Neural progenitor cell (in vitro differentiated cells): ENCODE data around the gene TACC3. TPM values are rescaled to one million over a fixed set of nuclear protein-coding genes. Genes with fewer than 3 reads are reported as not detected.

Experiments used
- DNase-seq: peaks from one replicate; pipeline ENCODE4 v3.0.0-alpha.2; 2016; ENCODE audit warnings: low spot score
- H2AFZ ChIP-seq: fragments of 200-600 bp; sonication (generic); replicated peaks from 2 replicates; pipeline ENCODE4 v1.6.1; 2016; ENCODE audit warnings: antibody characterized with exemption
- H3F3A ChIP-seq: fragments of 200-600 bp; sonication (generic); 2 replicates; pipeline ENCODE4 v1.6.1; 2016; ENCODE audit warnings: antibody characterized with exemption, low read depth
- H3K27ac ChIP-seq: fragments of 200-600 bp; sonication (generic); 2 replicates; pipeline ENCODE4 v1.5.1; 2016; ENCODE audit warnings: mild to moderate bottlenecking
- H3K27me3 ChIP-seq: fragments of 200-600 bp; sonication (generic); 2 replicates; pipeline ENCODE4 v1.6.1; 2016; ENCODE audit warnings: mild to moderate bottlenecking, moderate library complexity
- H3K36me3 ChIP-seq: fragments of 200-600 bp; sonication (generic); 2 replicates; pipeline ENCODE4 v1.5.1; 2016
- H3K4me1 ChIP-seq: fragments of 200-600 bp; sonication (generic); 2 replicates; pipeline ENCODE4 v1.6.1; 2016; ENCODE audit warnings: mixed run types
- H3K4me2 ChIP-seq: fragments of 200-600 bp; sonication (generic); 2 replicates; pipeline ENCODE4 v1.6.1; 2016
- H3K4me3 ChIP-seq: fragments of 200-600 bp; sonication (generic); 2 replicates; pipeline ENCODE4 v1.5.1; 2016
- H3K79me2 ChIP-seq: fragments of 200-600 bp; sonication (generic); 2 replicates; pipeline ENCODE4 v1.6.1; 2016; ENCODE audit warnings: low read depth
- H3K9ac ChIP-seq: fragments of 200-600 bp; sonication (generic); 2 replicates; pipeline ENCODE4 v1.6.1; 2016
- H3K9me3 ChIP-seq: fragments of 200-600 bp; sonication (generic); 2 replicates; pipeline ENCODE4 v1.5.1; 2016; ENCODE audit warnings: low read depth
- H4K20me1 ChIP-seq: fragments of 200-600 bp; sonication (generic); 2 replicates; pipeline ENCODE4 v1.6.1; 2016; ENCODE audit warnings: low read depth
- H3K27ac Mint-ChIP-seq: 3 replicates; pipeline ENCODE4 v1.8.0; 2021; ENCODE audit warnings: mixed read lengths
- H3K27me3 Mint-ChIP-seq: 2 replicates; pipeline ENCODE4 v1.8.0; 2022; ENCODE audit warnings: low read depth, mild to moderate bottlenecking, inconsistent platforms, moderate library complexity, mixed read lengths; ENCODE audit not compliant: insufficient read depth
- H3K36me3 Mint-ChIP-seq: 3 replicates; pipeline ENCODE4 v1.8.0; 2021; ENCODE audit warnings: mixed read lengths
- H3K4me1 Mint-ChIP-seq: 3 replicates; pipeline ENCODE4 v1.8.0; 2021; ENCODE audit warnings: mixed read lengths
- H3K4me3 Mint-ChIP-seq: 3 replicates; pipeline ENCODE4 v1.8.0; 2021; ENCODE audit warnings: mild to moderate bottlenecking, moderate library complexity, mixed read lengths
- H3K9me3 Mint-ChIP-seq: 3 replicates; pipeline ENCODE4 v1.8.0; 2020; ENCODE audit warnings: mixed read lengths
- CTCF ChIP-seq: fragments of 200-600 bp; sonication (generic); IDR thresholded peaks from 2 replicates; pipeline ENCODE4 v1.5.1; 2017; ENCODE audit warnings: antibody characterized with exemption, mild to moderate bottlenecking
- EZH2 ChIP-seq: fragments of 200-600 bp; sonication (generic); IDR thresholded peaks from 2 replicates; pipeline ENCODE4 v1.6.1; 2017; ENCODE audit warnings: antibody characterized with exemption, mild to moderate bottlenecking, moderate library complexity
- EZH2phosphoT487 ChIP-seq: fragments of 200-600 bp; sonication (generic); IDR thresholded peaks from 2 replicates; pipeline ENCODE4 v1.6.1; 2017; ENCODE audit warnings: antibody characterized with exemption
- total RNA-seq: library from RNA; depleted of rRNA; stranded (reverse); fragments of >200 nt; gene quantifications from 2 replicates; pipeline ENCODE4 v1.2.3, GENCODE V29; 2015; ENCODE audit warnings: low replicate concordance

TACC3 gene
- total RNA-seq, 1 donor from 2014 or later, result 68.4 TPM

DNA sequence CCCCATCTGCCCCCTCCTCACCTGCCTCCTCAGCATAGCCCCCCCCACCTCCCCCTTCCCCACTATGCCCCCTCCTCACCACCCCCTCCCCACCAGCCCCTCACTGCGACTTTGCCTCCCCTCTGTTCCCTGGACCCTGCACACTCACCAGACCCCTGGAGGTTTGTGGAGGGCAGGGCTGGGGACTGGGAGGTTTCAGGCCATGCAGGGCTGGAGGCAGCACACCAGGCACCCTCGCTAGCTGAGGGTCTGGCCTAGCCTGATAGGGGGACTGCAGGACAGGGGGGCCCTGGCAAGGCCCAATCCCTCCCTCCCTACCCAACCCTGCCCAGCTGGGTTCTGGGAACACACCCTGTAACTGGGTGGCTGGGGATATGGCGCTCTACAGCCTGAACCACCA lies 28.0 kb downstream of the TACC3 start:
- peaks cover 6% of the 10 kb centered on the region for H3K27me3 ChIP-seq

DNA sequence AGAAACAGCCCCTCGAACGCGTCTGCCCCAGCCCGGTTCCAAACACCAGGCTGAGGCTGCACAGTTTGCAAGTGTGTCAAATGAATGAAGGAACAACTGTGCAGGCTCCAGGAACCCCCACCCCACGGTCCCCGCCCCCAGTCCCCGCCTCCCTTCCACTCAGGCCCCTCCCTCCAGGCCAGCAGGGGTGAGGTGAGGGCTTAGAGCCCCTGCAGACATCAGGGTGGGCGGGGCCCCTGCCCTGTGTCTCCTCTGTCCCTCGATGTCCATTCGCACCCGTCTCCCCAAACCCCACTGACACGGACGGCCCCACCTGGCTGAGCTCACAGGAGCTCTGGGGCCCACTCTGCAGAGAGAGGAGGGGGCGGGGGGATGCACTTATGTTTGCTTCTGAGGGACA lies 28.5 kb downstream of the TACC3 start:
- Histone ChIP-seq H3K9ac (no peak overlapping the region), H4K20me1 (peaks cover 17% of the 10 kb centered on the region), H3K4me2 (no peak overlapping the region), H3K9me3 (no peaks in the 10 kb centered on the region), H3K27me3 (peaks cover 6% of the 10 kb centered on the region), H3K4me1 (peaks cover 10% of the 10 kb centered on the region), H3F3A (peaks cover 24% of the 10 kb centered on the region), H3K4me3 (no peak overlapping the region), H3K79me2 (no peaks in the 10 kb centered on the region), H3K36me3 (no peaks in the 10 kb centered on the region), H3K27ac (no peak overlapping the region), H2AFZ (no peak overlapping the region)
- H3K27ac Mint-ChIP-seq, result no peak overlapping the region
- H3K4me3 Mint-ChIP-seq, result no peak overlapping the region
- peaks cover 2% of the 10 kb centered on the region for H3K27me3 Mint-ChIP-seq
- H3K4me1 Mint-ChIP-seq, result peaks cover 3% of the 10 kb centered on the region
- H3K9me3 Mint-ChIP-seq, result no peaks in the 10 kb centered on the region
- TF ChIP-seq CTCF, result no peak
- TF ChIP-seq EZH2, result no peak
- no peak for TF ChIP-seq EZH2phosphoT487
- H3K36me3 Mint-ChIP-seq, result peaks cover 1% of the 10 kb centered on the region
- no peak for DNase-seq

More for the DNA sequence above, 28.0 kb downstream of the TACC3 start:
- Histone ChIP-seq H3K9me3 (no peaks in the 10 kb centered on the region), H3K9ac (no peak overlapping the region), H4K20me1 (peaks cover 20% of the 10 kb centered on the region), H3K4me3 (no peak overlapping the region), H3K27ac (no peak overlapping the region), H3K36me3 (no peaks in the 10 kb centered on the region), H2AFZ (no peak overlapping the region), H3F3A (peaks cover 28% of the 10 kb centered on the region), H3K4me2 (no peak overlapping the region), H3K4me1 (peaks cover 10% of the 10 kb centered on the region), H3K79me2 (no peaks in the 10 kb centered on the region)
- TF ChIP-seq EZH2phosphoT487, result no peak
- no peak for TF ChIP-seq CTCF
- TF ChIP-seq EZH2, result no peak
- Mint-ChIP-seq H3K4me3 (no peak overlapping the region), H3K9me3 (no peaks in the 10 kb centered on the region), H3K4me1 (peaks cover 3% of the 10 kb centered on the region), H3K27me3 (peaks cover 2% of the 10 kb centered on the region), H3K36me3 (peaks cover 2% of the 10 kb centered on the region), H3K27ac (no peak overlapping the region)
- DNase-seq, result no peak

DNA sequence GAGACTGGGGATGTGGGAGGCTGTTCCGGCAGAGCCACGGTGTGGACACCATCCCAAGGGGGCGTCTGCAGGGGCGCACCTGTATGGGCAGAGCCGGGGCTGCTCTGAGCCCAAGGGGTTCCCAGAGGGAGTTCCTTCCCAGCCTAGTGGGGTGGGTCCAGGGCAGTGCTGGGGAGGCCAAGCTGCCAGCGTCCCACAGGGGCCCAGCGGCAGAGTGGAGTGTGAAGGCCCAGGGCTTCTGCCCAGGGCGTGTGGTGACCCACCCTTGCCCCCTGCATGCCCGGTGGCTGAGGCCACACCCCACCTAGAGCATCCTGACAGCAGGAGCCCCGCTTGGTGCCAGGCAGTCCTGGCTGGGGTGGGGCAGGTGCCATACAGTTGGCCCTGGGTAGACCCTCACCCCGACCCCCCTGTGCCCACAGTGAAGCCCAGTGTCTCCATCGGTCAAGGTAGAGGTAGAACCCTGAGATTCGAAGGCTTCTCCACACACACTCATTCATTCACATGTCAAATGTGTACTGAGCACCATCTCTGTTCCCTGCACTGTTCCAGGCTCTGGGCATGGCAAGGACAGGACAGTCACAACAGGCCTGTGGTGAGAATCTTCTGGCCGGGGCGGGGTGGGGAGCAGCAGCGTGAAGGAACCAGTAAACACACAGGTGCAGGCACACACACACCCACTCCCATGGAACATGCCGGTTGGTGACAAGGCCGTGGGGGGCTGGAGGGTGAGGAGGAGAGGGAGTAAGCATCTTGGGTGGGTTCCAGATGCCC lies 29.2 kb downstream of the TACC3 start:
- Histone ChIP-seq H3K4me2 (no peak overlapping the region), H3K4me3 (no peak overlapping the region), H3K36me3 (no peaks in the 10 kb centered on the region), H3K9me3 (no peaks in the 10 kb centered on the region), H3K27me3 (peaks cover 6% of the 10 kb centered on the region), H4K20me1 (peaks cover 12% of the 10 kb centered on the region), H3K79me2 (no peaks in the 10 kb centered on the region), H3K4me1 (peaks cover 10% of the 10 kb centered on the region), H3K9ac (no peak overlapping the region), H2AFZ (no peak overlapping the region), H3K27ac (no peak overlapping the region), H3F3A (peaks cover 16% of the 10 kb centered on the region)
- TF ChIP-seq EZH2 (no peak), EZH2phosphoT487 (no peak), CTCF (no peak)
- Mint-ChIP-seq H3K4me3 (no peak overlapping the region), H3K36me3 (no peaks in the 10 kb centered on the region), H3K4me1 (peaks cover 3% of the 10 kb centered on the region), H3K27ac (no peak overlapping the region), H3K27me3 (no peaks in the 10 kb centered on the region), H3K9me3 (no peaks in the 10 kb centered on the region)
- DNase-seq, result no peak
